ENCODE data around the gene HSD17B2.

The HSD17B2 gene

GRCh38 chr16:82020051-82020450 is 15.0 kb upstream of the HSD17B2 start:
- DNase-seq, result no peak

GRCh38 chr16:82023206-82023605 is 11.8 kb upstream of the HSD17B2 start:
- no peak for DNase-seq

DNA sequence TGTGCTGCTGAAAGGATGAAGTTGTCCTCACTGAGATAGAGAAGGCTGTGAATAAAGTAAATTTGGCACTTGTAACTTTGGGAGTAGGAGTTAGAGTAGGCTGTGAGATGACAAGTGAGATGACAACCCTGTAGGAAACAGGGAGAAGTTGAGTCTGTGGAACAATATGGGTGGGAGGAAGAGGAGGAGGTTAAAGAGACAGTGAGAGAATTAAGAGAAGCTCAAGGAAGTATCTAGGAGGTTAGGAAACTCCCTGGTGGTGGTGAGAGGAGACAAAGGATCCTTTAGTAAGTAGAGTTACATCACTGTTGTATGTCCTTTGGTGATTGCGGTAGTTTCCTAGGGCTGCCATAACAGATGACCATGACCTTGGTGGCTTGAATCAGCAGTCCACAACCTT is 10.7 kb upstream of the HSD17B2 start:
- no peak for DNase-seq

- no peak for DNase-seq
Measured at GRCh38 chr16:82024883-82025282, 10.2 kb upstream of the HSD17B2 start.

- DNase-seq, result no peak
Measured at GRCh38 chr16:82027629-82028064, 7.4 kb upstream of the HSD17B2 start.

GRCh38 chr16:82031116-82032084 is 3.7 kb upstream of the HSD17B2 start:
- no peak for DNase-seq

GRCh38 chr16:82033006-82033405 is 2.0 kb upstream of the HSD17B2 start:
- DNase-seq, result no peak

DNA sequence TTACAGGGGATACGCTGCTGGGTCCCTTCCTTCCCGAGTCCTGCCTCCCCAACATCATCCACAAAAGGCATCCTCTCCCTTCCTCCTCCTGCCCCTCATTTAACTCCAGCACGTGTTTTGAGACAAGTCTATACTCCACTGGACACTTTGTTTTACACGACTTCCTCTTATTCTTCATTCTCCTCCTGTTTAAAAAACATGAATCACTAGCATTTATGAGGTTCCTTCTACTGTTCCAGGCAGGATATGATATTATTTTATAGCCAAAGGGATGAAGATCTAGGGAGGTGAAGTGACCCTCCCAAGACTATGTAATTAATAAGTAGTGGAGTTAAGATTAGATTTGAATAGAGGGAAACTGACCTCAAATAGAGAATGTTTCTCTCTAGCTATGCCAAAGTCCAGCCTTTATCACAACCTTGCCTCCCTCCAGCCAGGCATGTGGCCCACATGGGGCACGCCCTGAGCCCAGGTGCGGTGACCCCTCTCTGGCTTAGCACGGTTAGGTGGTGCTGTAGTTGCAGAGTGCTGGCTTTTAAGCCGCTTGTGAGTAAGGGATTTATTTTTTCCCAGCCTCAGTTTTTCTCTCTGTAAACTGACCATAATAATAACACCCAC is 1.3 kb upstream of the HSD17B2 start:
- no peak for DNase-seq

- DNase-seq, result no peak
Measured at GRCh38 chr16:82037251-82037650, 2.2 kb downstream of the HSD17B2 start.

- DNase-seq, result no peak
Measured at GRCh38 chr16:82037666-82038065, 2.6 kb downstream of the HSD17B2 start.

DNA sequence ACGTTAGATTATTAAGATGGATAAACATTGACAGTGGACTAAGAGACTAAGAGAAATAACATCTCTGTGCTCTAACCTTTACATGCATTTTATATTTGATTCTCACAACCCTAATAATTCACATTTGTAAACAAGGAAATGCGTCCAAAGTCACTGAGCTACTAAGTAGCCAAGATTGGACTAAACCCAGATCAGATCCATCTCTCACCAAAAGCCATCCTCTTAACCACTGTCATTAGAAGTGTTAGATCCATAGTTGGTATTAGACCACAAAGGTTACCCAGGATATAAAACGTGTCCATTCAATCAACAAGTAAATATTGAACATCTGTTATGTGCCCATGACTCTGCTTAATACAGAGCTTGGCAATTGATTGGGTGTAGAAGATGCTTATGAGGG is 5.2 kb downstream of the HSD17B2 start:
- no peak for DNase-seq

GRCh38 chr16:82041542-82041941 is 6.5 kb downstream of the HSD17B2 start:
- DNase-seq, result no peak

GRCh38 chr16:82042144-82042543 is 7.1 kb downstream of the HSD17B2 start:
- DNase-seq, result no peak

DNA sequence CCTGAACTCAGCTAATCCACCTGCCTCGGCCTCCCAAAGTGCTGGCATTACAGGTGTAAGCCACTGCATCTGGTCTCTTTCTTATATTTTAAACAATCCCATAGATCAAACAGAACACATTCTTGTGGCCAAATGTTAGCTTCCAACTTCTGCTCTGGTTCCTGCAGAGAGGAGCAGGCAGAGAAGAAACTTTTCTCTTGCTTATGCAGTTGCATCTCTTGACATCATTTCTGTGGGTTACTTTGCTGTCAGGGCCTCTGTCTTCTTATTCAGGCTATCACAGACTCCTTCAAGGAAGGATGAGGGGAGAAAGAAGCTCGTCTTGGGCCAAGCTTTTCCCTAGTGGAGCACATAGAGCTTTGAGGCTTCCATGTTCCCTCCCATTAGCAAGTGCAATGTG is 7.8 kb downstream of the HSD17B2 start:
- no peak for DNase-seq

GRCh38 chr16:82043680-82044584 is 8.9 kb downstream of the HSD17B2 start:
- peak in 1 of 2 experiments; percentile 4 for DNase-seq

DNA sequence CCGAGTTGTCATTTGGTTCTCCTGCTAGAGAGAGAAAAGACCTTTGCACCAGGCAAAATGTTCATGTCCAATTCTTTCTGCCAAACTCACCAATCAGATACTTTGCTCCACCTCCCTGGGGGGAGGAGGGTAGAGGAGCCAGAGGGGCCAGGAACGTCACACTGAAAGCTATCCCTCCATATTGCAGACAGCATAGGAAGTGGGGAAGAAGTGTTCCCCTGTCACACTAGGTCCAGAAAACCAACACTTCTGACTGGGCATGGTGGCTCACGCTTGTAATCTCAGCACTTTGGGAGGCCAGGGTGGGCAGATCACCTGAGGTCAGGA is 9.5 kb downstream of the HSD17B2 start:
- DNase-seq, result no peak

DNA sequence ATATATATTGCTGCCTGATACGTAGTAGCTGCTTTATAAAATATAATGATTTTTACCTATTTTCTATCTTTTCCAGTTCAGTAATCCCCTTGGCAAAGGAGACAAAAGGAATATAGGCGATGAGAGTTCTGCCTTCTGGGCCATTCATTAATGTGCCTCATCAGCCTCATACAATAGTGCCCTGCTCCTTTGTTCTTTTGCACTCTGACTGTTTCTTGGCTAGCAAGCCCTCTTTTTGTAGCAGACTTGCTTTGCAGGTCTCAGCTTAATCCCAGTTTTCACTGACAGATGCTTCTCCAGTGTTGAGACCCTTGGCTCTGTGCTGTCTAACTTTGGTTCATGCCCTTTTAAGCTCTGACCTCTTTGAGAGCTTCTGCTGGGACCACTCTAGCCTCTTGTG is 10.4 kb downstream of the HSD17B2 start:
- DNase-seq, result no peak

- no peak for DNase-seq
Measured at GRCh38 chr16:82046541-82046940, 11.5 kb downstream of the HSD17B2 start.

DNA sequence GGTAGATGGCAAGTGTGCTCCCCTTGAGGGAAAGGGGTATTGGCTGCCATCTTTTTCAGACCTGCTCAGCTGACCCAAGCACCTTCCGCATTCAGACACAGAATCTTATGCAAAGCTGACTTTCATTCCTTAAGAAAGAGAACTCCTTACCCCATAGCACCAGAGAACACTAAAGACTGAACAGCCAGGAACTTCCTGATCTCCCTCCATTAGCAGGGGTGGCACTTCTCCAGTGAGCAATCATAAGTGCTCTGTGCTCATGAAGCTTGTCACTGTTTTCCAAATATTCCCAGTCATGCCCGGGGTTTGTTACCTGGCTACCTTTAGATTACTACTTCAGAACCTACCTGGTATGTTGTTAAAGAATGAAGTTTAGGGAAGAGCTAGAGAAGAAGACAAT is 11.9 kb downstream of the HSD17B2 start:
- no peak for DNase-seq

GRCh38 chr16:82047374-82047773 is 12.3 kb downstream of the HSD17B2 start:
- DNase-seq, result no peak

DNA sequence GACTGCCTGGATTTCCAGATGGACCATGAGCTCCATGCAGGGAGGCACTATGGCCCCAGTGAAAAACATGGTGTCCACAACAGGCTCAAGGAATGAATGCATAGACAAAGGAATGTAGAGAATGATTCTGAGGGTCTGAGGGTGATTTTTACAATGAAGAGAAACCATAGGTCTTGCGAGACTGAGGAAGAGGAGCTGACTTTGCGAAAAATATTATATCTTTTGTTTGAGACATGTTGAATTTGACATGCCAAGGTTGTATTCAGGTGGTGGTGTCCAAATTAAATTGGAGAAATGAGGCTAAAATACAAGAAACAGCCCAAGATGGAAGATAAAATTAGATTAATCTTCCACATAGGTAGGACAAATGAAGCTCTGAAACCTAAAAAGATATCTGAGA is 12.7 kb downstream of the HSD17B2 start:
- DNase-seq, result no peak

- DNase-seq, result no peak
Measured at GRCh38 chr16:82049484-82049883, 14.4 kb downstream of the HSD17B2 start.

- no peak for DNase-seq
Measured at GRCh38 chr16:82050506-82050905, 15.5 kb downstream of the HSD17B2 start.

All from NCI-H446 (cell line).